Breast epithelium (tissue), 4 donors: Measurements from ENCODE around the gene MFSD11. TPM values are rescaled to one million over a fixed set of nuclear protein-coding genes. Genes with fewer than 3 reads are reported as not detected.
A peak's percentile ranks its signal among the peaks of the same experiment; 100 is the strongest.
"Not testable (repeated sequence)": the region's sequence is repeated elsewhere in the genome, so short reads cannot be mapped to it uniquely, and the experiment has no call there.

Source experiments
- DNase-seq, 2 donors: peaks; one replicate each; pipeline ENCODE4 v3.0.0-alpha.2; 2019; ENCODE audit warnings: low spot score in 2 of 2
- H3K27ac ChIP-seq, 2 donors: fragments of 200-600 bp; sonication (generic) in 1 of 2; one replicate each; pipeline ENCODE4 v1.5.1; 2016 to 2019; ENCODE audit warnings: mild to moderate bottlenecking in 1 of 2
- H3K27me3 ChIP-seq, 2 donors: fragments of 200-600 bp; sonication (generic) in 1 of 2; one replicate each; pipeline versions ENCODE4 v1.5.1 to v1.6.0; 2017 to 2019; ENCODE audit warnings: control low read depth in 1 of 2, mild to moderate bottlenecking in 1 of 2
- H3K36me3 ChIP-seq: fragments of 200-600 bp; one replicate; pipeline ENCODE4 v1.5.1; 2019
- H3K4me1 ChIP-seq, 2 donors: fragments of 200-600 bp; sonication (generic); one replicate each; pipeline ENCODE4 v1.5.1; 2016 to 2019; ENCODE audit warnings: control low read depth in 1 of 2
- H3K4me3 ChIP-seq, 3 donors: fragments of 200-600 bp; sonication (generic); 1 replicate in 2 of 3; 2 replicates in 1 of 3; pipeline ENCODE4 v1.5.1; 2016 to 2019; ENCODE audit warnings: mild to moderate bottlenecking in 3 of 3, moderate library complexity in 2 of 3
- H3K9me3 ChIP-seq, 2 donors: fragments of 200-600 bp; sonication (generic) in 1 of 2; one replicate each; pipeline ENCODE4 v1.5.1; 2016 to 2019; ENCODE audit warnings: control low read depth in 1 of 2
- POLR2A ChIP-seq: fragments of 450-650 bp; IDR thresholded peaks from one replicate; pipeline ENCODE4 v1.6.1; 2016; ENCODE audit warnings: antibody characterized with exemption, mild to moderate bottlenecking, moderate library complexity
- POLR2AphosphoS5 ChIP-seq, 3 donors: sonication (generic); formaldehyde crosslinking; IDR thresholded peaks; one replicate each; pipeline ENCODE4 v1.6.1; 2017; ENCODE audit warnings: antibody characterized with exemption in 3 of 3
- intact Hi-C: fragments of 100-400 bp; cut with DNase I; formaldehyde crosslinking; loops from one replicate; pipeline ENCODE4 v1.15.1; 2023; ENCODE audit warnings: low total_unique reads
- total RNA-seq, 3 donors: library from RNA; depleted of rRNA; stranded (reverse); fragments of >200 nt; gene quantifications; one replicate each; pipeline ENCODE4 v1.1.0, GENCODE V29; 2016
- TF ChIP-seq, protein P1 (sequence below), 3 donors: fragments of 450-650 bp; IDR thresholded peaks; one replicate each; pipeline ENCODE4 v1.5.1; 2016 to 2017; ENCODE audit warnings: antibody characterized with exemption in 3 of 3, mild to moderate bottlenecking in 3 of 3, moderate library complexity in 3 of 3

The MFSD11 gene
- total RNA-seq, 3 donors from 2014 or later, result 20.6 to 42.6 (median 23.6) TPM

GRCh38 chr17:76691379-76692191 lies 46.3 kb upstream of the MFSD11 start:
- intact Hi-C loops, result loop anchor here (5.0 to 10.0 kb wide), 2 partner anchors 157 to 316 kb away; partner anchors contain the start of gene CYGB
- H3K27ac ChIP-seq, result no peak overlapping the region
- peaks cover 0 to 4% of the 10 kb centered on the region in 2 donors for H3K4me1 ChIP-seq
- H3K27me3 ChIP-seq, result no peaks in the 10 kb centered on the region
- no peak for TF ChIP-seq POLR2A
- TF ChIP-seq, protein P1, sequence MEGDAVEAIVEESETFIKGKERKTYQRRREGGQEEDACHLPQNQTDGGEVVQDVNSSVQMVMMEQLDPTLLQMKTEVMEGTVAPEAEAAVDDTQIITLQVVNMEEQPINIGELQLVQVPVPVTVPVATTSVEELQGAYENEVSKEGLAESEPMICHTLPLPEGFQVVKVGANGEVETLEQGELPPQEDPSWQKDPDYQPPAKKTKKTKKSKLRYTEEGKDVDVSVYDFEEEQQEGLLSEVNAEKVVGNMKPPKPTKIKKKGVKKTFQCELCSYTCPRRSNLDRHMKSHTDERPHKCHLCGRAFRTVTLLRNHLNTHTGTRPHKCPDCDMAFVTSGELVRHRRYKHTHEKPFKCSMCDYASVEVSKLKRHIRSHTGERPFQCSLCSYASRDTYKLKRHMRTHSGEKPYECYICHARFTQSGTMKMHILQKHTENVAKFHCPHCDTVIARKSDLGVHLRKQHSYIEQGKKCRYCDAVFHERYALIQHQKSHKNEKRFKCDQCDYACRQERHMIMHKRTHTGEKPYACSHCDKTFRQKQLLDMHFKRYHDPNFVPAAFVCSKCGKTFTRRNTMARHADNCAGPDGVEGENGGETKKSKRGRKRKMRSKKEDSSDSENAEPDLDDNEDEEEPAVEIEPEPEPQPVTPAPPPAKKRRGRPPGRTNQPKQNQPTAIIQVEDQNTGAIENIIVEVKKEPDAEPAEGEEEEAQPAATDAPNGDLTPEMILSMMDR (IDR thresholded peaks at IDR 0.05), result no peak
- no peak for TF ChIP-seq POLR2AphosphoS5 (IDR thresholded peaks at IDR 0.05)
- no peaks in the 10 kb centered on the region for H3K9me3 ChIP-seq
- DNase-seq, result no peak
- no peak overlapping the region for H3K4me3 ChIP-seq
- H3K36me3 ChIP-seq, result no peaks in the 10 kb centered on the region

GRCh38 chr17:76695059-76695831 lies 42.7 kb upstream of the MFSD11 start:
- Histone ChIP-seq H3K4me3 (peak overlapping the region in 2 of 3 donors; percentile 30 to 51), H3K4me1 (peaks cover 0 to 10% of the 10 kb centered on the region in 2 donors), H3K27me3 (no peaks in the 10 kb centered on the region), H3K27ac (peak overlapping the region; percentile 8 to 9), H3K36me3 (no peaks in the 10 kb centered on the region), H3K9me3 (no peaks in the 10 kb centered on the region)
- TF ChIP-seq, protein P1 (IDR thresholded peaks at IDR 0.05), result no peak
- no peak for TF ChIP-seq POLR2A
- no peak for DNase-seq
- intact Hi-C loops, result loop anchor here (10.0 kb wide), 1 partner anchor 160 kb away; the partner anchor contains the start of gene CYGB

DNA sequence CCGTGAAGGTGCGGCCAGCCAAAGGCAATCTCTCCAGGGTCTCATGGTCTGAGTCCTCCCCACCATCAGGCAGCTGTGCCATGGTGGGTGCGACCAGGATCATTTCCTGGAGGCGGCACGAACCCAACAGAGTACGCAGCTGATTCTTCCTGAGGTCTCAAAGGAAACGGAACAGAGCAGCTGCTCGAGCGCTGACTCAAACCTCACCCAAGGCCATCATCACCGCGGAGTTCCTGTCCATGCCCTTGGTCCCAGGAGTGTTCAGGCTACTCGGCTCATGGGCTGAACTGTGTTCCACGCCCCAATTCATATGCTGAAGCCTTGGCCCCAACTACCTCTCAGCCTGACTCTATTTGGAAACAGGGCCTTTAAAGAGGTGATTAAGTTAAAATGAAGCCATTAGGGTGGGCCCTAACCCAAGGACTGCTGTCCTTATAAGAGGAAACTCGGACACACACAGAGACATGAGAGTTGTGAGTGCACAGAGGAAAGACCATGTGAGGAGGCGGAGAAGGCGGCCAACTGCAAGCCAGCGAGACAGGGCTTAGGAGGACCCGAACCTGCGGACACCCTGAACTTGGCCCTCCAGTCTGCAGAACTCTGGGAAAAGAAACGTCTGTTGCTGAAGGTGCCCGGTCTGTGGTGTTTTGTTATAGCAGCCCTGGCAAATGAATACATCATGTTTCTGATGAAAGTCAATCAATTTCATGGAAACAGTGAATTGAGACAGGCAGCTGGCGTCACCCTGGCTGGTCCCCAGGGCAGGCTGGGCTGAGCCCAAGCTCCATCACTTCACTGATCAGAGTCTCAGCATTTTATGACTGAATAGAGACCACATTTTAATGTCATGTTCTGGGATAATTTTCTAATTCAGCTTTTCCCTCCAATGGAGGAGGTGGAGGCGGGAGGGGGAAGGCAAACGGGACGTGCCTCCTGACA lies 40.9 kb upstream of the MFSD11 start:
- H3K4me3 ChIP-seq, result no peak overlapping the region
- intact Hi-C loops, result loop anchor here (2.0 to 10.0 kb wide), 2 partner anchors 62 to 162 kb away; partner anchors contain the start of gene CYGB
- no peaks in the 10 kb centered on the region for H3K9me3 ChIP-seq
- H3K27ac ChIP-seq, result peak overlapping the region; percentile 29 to 71
- no peaks in the 10 kb centered on the region for H3K36me3 ChIP-seq
- no peaks in the 10 kb centered on the region for H3K27me3 ChIP-seq
- DNase-seq, result no peak
- peaks cover 0 to 10% of the 10 kb centered on the region in 2 donors for H3K4me1 ChIP-seq
- TF ChIP-seq POLR2A (no peak), POLR2AphosphoS5 (IDR thresholded peaks at IDR 0.05) (peak in 1 of 3 donors; percentile 5)
- TF ChIP-seq, protein P1 (IDR thresholded peaks at IDR 0.05), result no peak

DNA sequence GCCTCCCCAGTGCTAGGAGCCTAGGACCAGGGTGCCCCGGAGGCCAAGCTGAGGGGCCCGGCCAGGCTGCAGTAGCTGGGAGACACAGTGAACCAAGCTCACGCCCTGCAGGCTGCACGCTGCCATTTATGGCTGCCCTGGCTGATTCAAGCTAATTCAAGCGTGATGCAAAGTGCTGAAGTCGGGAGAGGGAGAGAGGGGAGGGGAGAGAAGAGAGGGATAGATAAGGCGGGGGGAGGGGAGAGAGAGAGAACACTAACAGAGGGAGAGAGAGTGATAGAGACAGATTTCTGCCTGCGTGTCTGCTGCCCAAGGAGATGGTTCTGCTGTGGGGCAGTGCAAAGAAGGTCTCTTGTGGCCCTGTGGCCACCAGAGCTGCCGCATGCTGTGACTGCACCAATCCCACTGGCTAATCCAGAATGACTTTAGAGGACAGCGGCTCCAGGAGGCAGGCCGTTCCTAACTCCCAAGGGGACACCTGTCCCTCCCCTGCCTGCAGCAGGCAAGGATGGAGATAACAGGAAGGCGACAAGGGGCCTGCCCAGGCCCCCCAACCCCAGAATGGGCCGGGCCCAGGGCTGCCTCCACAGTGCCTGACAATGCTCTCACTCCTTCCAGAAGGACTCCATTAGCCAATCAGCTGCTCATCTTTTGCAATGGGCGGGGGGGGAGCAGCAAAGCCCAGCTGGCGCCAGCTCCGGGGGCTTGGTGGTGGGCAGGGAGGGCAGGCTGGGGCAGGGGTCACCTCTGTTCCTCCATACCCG lies 40.0 kb upstream of the MFSD11 start:
- intact Hi-C loops, result loop anchor here (2.0 to 10.0 kb wide), 2 partner anchors 63 to 163 kb away; partner anchors contain the start of gene CYGB
- peaks cover 0 to 10% of the 10 kb centered on the region in 2 donors for H3K4me1 ChIP-seq

GRCh38 chr17:76698466-76698977 lies 39.4 kb upstream of the MFSD11 start:
- H3K36me3 ChIP-seq, H3K4me3 ChIP-seq, H3K9me3 ChIP-seq, DNase-seq, H3K4me1 ChIP-seq, H3K27me3 ChIP-seq: not testable (repeated sequence)
- intact Hi-C loops, result loop anchor here (10.0 kb wide), 1 partner anchor 164 kb away; the partner anchor contains the start of gene CYGB
- H3K27ac ChIP-seq, result peak overlapping the region; percentile 29 to 96

More for the DNA sequence above, 40.0 kb upstream of the MFSD11 start:
- H3K4me3 ChIP-seq, result peak overlapping the region in 1 of 3 donors; percentile 5
- TF ChIP-seq, protein P1 (IDR thresholded peaks at IDR 0.05), result no peak
- TF ChIP-seq POLR2AphosphoS5 (IDR thresholded peaks at IDR 0.05), result no peak
- TF ChIP-seq POLR2A, result no peak
- DNase-seq, result no peak
- H3K36me3 ChIP-seq, result no peaks in the 10 kb centered on the region
- no peaks in the 10 kb centered on the region for H3K27me3 ChIP-seq
- peak overlapping the region; percentile 29 to 71 for H3K27ac ChIP-seq
- no peaks in the 10 kb centered on the region for H3K9me3 ChIP-seq
